Duodenal mucosa (tissue), 2 donors: ENCODE measurements around the gene PIGA.

Experiments
- H3K27ac ChIP-seq: one replicate; pipeline ENCODE4 v1.7.0; 2013; ENCODE audit warnings: low read depth, low read length
- H3K27me3 ChIP-seq, 2 donors: one replicate each; pipeline ENCODE4 v1.7.0; 2013; ENCODE audit warnings: low read length in 2 of 2, control low read depth in 1 of 2; ENCODE audit not compliant: insufficient read depth in 2 of 2, control insufficient read depth in 1 of 2
- H3K36me3 ChIP-seq, 2 donors: one replicate each; pipeline ENCODE4 v1.7.0; 2013; ENCODE audit warnings: low read length in 2 of 2, control low read depth in 1 of 2; ENCODE audit not compliant: insufficient read depth in 2 of 2, control insufficient read depth in 1 of 2
- H3K4me1 ChIP-seq, 2 donors: one replicate each; pipeline ENCODE4 v1.7.0; 2013; ENCODE audit warnings: low read length in 2 of 2, control low read depth in 1 of 2; ENCODE audit not compliant: insufficient read depth in 2 of 2, control insufficient read depth in 1 of 2
- H3K4me3 ChIP-seq, 2 donors: one replicate each; pipeline ENCODE4 v1.7.0; 2013; ENCODE audit warnings: low read length in 2 of 2, low read depth in 1 of 2
- H3K9ac ChIP-seq, 2 donors: one replicate each; pipeline ENCODE4 v1.7.0; 2013; ENCODE audit warnings: low read length in 2 of 2, low read depth in 1 of 2
- H3K9me3 ChIP-seq, 2 donors: one replicate each; pipeline ENCODE4 v1.7.0; 2013; ENCODE audit warnings: low read length in 2 of 2, control low read depth in 1 of 2; ENCODE audit not compliant: control insufficient read depth in 1 of 2

The PIGA gene, protein sequence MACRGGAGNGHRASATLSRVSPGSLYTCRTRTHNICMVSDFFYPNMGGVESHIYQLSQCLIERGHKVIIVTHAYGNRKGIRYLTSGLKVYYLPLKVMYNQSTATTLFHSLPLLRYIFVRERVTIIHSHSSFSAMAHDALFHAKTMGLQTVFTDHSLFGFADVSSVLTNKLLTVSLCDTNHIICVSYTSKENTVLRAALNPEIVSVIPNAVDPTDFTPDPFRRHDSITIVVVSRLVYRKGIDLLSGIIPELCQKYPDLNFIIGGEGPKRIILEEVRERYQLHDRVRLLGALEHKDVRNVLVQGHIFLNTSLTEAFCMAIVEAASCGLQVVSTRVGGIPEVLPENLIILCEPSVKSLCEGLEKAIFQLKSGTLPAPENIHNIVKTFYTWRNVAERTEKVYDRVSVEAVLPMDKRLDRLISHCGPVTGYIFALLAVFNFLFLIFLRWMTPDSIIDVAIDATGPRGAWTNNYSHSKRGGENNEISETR

DNA sequence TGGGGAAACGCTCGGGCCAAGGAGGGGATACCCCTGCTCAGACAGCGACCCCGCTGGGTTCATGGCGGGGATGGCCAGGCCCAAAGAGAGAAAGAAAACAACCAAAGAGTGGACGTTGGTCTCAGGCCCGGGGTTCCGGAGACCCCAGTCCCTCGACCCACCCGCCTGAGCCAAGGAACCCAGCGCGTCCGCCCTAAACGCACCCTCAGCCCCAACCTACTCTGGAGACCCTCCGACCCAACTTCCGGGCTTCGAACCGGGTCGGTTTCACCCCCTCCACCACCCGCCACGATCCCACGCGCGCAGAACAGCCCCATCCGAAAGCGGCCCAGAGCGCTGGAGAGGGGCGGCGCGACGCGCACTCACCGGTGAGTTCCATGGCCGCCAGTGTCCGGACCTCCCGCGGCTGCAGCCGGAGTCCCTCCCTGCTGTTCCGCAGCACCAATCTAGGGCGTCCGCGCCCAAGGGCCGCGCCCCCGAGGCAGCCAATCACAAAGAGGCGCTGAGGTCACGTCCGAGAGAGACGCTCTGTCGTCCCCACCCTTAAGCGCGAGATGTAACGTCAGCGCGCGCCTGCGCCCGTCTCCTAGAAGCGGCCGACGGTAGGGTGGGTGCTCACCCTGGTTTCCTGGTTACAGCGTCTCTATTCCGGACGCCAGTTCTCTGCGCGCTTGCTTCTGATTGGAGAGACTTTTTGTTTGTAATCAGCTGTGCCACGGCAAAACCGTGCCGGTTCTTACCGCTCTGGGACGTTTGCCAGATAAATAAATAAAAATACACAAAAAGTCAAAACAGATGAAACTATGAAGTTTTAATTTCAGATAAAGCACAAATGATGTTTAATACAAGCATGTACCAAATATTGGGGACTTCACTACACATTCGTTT is at the start of gene PIGA:
PIGA (minus strand) TSS at position 389 of the 888 bp plus-strand sequence. CDS start 3,593 bp downstream, outside the sequence.
- Histone ChIP-seq H3K9ac (peak within 1 kb of the TSS; percentile 80 to 83), H3K4me1 (peaks cover 4 to 5% of the 10 kb centered on the region in 2 donors), H3K27ac (peak within 1 kb of the TSS; percentile 17), H3K9me3 (no peaks in the 10 kb centered on the region), H3K27me3 (no peaks in the 10 kb centered on the region), H3K4me3 (peak within 1 kb of the TSS; percentile 80), H3K36me3 (peaks cover 3 to 10% of the 10 kb centered on the region in 2 donors)

DNA sequence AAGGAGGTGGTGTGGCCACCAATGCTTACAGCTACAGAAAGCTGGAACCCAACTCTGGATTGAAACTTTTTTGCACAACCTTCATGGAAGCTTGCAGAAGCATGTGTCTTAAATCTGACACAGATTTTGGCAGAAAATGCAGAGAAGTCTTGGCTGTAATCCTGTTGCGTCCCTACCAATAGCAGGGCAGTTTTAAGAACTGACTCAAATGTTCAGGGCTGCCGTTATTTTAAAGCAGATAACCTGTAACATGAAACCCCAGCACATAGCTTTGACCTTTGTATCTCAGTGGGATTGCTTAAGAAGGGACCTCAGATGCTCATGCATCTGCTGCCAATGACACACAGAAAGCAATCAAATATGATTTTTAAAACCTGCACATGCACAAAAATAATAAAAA is 49.0 kb upstream of the PIGA start, which contains the start of gene VEGFD:
VEGFD (minus strand) TSS at position 110 of the 400 bp plus-strand sequence. CDS start 467 bp downstream, outside the sequence.
- Histone ChIP-seq H3K9me3 (no peaks in the 10 kb centered on the region), H3K27ac (no peak within 1 kb of the TSS), H3K36me3 (no peaks in the 10 kb centered on the region), H3K9ac (no peak within 1 kb of the TSS), H3K27me3 (no peaks in the 10 kb centered on the region), H3K4me3 (no peak within 1 kb of the TSS), H3K4me1 (no peaks in the 10 kb centered on the region)

- Histone ChIP-seq H3K27ac (no peak overlapping the region), H3K9me3 (no peaks in the 10 kb centered on the region), H3K4me3 (no peak overlapping the region), H3K27me3 (no peaks in the 10 kb centered on the region), H3K9ac (no peak overlapping the region), H3K4me1 (no peaks in the 10 kb centered on the region), H3K36me3 (no peaks in the 10 kb centered on the region)
These were observed 47.5 kb upstream of the PIGA start for GRCh38 chrX:15382813-15383212.

DNA sequence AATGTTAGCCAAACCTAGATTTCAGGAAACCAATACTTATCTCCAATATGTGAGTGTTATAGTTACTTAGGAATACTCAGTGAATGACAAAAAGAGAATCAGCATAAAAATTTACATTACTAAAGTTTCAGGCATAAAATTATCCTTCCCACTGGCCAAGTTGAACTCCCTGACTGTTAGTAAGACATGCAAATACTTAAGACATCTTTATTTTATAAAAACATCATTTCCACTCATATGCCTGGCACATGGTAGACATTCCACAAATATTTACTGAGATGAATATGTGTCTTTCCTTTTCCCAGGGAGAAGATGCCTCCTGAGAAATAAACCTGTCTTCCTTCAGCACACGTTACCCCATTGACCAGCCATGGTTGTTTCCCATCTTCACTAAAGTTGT is 41.6 kb upstream of the PIGA start:
- Histone ChIP-seq H3K4me1 (no peaks in the 10 kb centered on the region), H3K27me3 (no peaks in the 10 kb centered on the region), H3K9me3 (no peaks in the 10 kb centered on the region), H3K36me3 (no peaks in the 10 kb centered on the region), H3K9ac (no peak overlapping the region), H3K4me3 (no peak overlapping the region), H3K27ac (no peak overlapping the region)

DNA sequence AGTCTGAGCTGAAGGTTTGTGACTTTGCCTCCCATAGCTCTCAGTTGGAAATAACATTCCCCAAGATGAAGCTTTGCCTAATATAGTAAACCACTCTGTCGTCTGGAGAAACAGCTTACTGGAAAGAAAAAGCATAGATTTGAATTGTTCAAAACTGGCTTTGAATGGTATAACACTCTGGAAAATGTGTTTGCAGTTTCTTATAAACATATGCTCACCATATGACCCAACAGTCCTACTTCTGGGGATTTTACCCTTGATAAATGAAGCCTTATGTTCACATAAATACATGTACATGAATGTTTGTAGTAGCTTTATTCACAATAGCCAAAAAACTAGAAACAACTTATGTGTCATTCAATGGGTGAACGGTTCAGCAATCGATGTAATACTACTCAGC is 38.7 kb upstream of the PIGA start:
- Histone ChIP-seq H3K36me3 (no peaks in the 10 kb centered on the region), H3K4me3 (no peak overlapping the region), H3K9ac (no peak overlapping the region), H3K27me3 (no peaks in the 10 kb centered on the region), H3K4me1 (no peaks in the 10 kb centered on the region), H3K9me3 (no peaks in the 10 kb centered on the region), H3K27ac (no peak overlapping the region)

DNA sequence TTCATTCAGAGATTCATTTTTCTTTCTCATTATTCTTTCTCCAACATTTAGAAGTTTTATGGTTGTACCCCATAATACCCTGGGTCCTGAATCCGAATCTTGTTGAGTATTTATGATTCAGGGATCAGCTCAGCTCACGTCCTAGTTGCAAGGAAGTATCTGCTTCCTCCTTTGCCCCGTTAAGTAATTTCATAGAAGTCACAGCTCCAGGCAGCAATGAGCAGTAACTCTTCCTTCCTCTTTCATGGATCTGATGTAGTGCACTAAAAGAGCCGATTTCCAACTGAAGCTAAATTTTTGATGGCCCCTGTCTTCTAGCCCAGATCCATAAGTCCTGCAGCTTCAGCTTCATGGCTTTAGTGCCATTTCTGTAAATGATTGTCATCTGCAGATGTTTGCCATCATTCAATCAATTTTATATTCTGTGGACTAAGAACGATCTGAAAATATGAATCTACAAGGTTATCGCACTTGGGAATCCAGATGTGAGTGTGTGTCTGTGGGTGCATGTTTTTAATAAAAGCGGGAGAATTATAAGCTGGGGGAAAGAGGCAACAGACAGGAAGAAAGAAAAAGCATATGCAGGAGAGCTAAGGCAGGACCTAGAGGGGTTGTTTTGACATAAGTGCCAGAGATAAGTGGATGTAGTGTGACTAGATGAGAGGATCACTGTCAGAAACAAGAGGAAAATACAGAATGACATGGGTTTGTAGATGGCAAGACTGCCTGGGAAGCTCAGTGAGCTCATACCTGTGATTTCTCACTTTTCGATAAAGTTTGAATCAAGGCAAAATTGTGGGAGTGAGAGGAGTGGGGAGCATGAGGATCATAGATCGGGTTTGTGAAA is 31.4 kb upstream of the PIGA start:
- H3K36me3 ChIP-seq: no peaks in the 10 kb centered on the region
- H3K4me1 ChIP-seq: no peaks in the 10 kb centered on the region
- H3K27ac ChIP-seq: no peak overlapping the region
- H3K27me3 ChIP-seq: no peaks in the 10 kb centered on the region
- H3K9ac ChIP-seq: no peak overlapping the region
- no peaks in the 10 kb centered on the region for H3K9me3 ChIP-seq
- no peak overlapping the region for H3K4me3 ChIP-seq

DNA sequence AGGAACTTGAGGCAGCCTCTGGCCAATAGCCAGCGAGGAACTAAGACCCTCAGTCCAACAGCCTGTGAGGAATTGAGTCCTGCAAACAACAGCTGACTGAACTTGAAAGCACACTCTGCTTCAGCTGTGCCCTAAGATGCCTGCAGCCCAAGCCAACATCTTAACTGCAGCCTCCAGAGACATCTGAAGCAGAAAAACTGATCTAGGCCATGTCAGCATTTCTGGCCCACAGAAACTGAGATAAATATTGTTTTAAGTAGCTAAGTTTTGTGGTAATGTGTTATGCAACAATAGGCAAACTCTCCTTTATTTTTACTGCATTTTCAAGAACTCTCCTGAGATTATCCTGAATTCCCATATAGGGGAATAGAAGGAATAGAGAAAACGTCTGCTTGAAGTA is 24.4 kb upstream of the PIGA start:
- H3K27ac ChIP-seq: no peak overlapping the region
- no peaks in the 10 kb centered on the region for H3K9me3 ChIP-seq
- no peak overlapping the region for H3K4me3 ChIP-seq
- no peaks in the 10 kb centered on the region for H3K4me1 ChIP-seq
- H3K9ac ChIP-seq: no peak overlapping the region
- no peaks in the 10 kb centered on the region for H3K36me3 ChIP-seq
- no peaks in the 10 kb centered on the region for H3K27me3 ChIP-seq

DNA sequence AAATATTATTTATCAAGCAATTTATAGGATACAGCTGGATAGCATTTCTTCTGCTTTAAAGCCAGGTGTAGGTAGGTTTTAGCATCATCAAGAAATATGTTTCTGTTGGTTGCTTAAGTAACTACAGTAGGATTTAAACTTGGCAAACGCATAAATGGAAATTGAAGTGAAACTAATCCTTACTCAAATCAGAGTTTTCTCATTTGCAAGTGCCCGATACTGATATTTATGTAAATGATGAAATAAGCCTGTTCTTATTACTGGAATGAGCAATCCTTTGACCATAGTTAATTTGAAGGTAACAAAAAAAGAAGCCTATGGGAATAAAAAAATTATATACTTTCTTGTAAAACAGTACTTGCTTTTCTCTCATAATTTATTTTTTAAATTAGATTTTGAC is 23.2 kb upstream of the PIGA start:
- H3K4me3 ChIP-seq: no peak overlapping the region
- H3K4me1 ChIP-seq: no peaks in the 10 kb centered on the region
- H3K9ac ChIP-seq: no peak overlapping the region
- H3K36me3 ChIP-seq: no peaks in the 10 kb centered on the region
- no peaks in the 10 kb centered on the region for H3K27me3 ChIP-seq
- H3K27ac ChIP-seq: no peak overlapping the region
- H3K9me3 ChIP-seq: no peaks in the 10 kb centered on the region

DNA sequence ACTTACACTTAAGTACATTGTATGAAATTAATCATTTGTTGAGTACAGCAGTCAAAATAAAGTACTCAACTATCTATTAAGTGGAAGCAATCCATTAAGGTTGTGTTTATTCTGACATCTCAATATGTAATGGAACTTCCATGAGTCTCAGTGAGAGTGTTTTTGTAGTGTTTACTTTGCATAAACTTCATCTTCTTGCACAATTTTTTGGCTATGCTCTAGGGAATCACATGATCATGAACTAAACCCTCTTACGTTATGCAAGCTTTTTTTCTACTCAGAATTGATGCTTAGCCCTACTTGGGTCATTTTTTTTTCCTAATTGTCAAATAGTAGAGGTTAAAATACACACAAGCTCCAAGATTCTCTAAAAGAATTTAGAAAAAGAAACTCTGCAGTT is 21.1 kb upstream of the PIGA start:
- Histone ChIP-seq H3K27me3 (no peaks in the 10 kb centered on the region), H3K9ac (no peak overlapping the region), H3K36me3 (no peaks in the 10 kb centered on the region), H3K4me1 (no peaks in the 10 kb centered on the region), H3K27ac (no peak overlapping the region), H3K4me3 (no peak overlapping the region), H3K9me3 (no peaks in the 10 kb centered on the region)
